Right lung (tissue), 5 donors: ENCODE data around the gene PPP1R8. TPM values are rescaled to one million over a fixed set of nuclear protein-coding genes. Genes with fewer than 3 reads are reported as not detected.

Experiments
- DNase-seq, 2 donors: peaks; one replicate each; pipeline ENCODE4 v3.0.0-alpha.2; 2013
- polyA plus RNA-seq, 5 donors: library from polyadenylated mRNA; unstranded; fragments of 120-200 nt; gene quantifications; one replicate each; pipeline versions ENCODE4 v1.2.1 to v1.2.3, GENCODE V29; 2013; ENCODE audit warnings: inconsistent platforms in 1 of 5, low replicate concordance in 1 of 5; ENCODE audit not compliant: insufficient read length in 5 of 5, insufficient read depth in 1 of 5

Gene PPP1R8
- polyA plus RNA-seq, 5 donors: 47.5 to 59.2 (median 51.2) TPM

DNA sequence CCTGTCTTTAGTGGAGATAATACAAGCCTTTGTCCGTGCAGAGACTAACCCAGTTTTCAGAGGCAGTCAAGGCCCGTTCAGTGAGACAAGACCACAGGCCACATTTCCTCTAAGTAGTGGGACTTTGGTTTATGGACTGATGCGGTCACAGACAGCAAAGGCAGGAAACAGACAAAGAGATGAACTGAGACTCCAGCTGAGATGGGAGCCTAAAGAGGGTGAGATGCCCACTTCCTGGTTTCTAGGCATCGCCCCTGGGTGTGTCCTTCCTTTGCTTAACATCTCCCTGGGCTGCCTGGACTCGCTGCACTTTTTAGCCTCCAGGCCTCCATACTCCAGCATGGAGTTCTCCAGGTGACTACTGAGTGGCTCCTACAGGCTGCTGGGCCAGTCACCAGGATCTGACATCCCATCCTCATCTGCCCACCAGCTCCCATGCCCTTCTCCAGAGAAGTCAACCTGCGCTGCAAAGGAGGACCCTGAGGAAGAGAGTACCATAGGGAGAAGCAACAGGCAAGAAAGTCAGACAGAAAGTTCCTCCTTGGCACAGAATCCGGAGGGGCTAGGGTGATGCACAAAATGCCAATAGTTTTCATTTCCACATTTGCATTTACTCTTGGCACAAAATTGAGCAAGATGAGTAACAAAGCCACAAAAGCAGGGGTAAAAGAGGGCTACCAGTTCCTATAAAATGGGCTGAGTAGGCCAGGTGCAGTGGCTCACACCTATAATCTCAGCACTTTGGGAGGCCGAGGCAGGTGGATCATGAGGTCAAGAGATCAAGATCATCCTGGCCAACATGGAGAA, 56.8 kb downstream of the PPP1R8 start:
- DNase-seq: no peak

DNA sequence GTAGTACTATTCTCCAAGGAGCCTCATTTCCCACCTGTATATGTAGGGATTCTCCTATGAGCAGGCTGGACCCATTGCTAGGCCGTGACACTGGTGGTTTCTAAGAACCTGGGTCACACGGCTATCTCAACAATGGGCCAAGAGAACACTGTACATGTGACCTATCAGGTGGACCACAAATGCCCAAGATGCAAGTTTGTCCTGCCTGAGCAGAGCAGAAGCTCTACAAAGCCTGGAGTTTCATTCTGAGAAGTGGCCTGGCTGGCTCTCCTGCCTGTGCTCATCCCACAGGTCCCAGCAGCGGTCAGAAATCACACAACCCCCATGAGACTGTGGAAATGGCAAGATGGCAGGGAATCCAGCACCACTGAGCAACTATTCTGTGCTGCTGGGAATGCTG, 58.9 kb downstream of the PPP1R8 start:
- no peak for DNase-seq

DNA sequence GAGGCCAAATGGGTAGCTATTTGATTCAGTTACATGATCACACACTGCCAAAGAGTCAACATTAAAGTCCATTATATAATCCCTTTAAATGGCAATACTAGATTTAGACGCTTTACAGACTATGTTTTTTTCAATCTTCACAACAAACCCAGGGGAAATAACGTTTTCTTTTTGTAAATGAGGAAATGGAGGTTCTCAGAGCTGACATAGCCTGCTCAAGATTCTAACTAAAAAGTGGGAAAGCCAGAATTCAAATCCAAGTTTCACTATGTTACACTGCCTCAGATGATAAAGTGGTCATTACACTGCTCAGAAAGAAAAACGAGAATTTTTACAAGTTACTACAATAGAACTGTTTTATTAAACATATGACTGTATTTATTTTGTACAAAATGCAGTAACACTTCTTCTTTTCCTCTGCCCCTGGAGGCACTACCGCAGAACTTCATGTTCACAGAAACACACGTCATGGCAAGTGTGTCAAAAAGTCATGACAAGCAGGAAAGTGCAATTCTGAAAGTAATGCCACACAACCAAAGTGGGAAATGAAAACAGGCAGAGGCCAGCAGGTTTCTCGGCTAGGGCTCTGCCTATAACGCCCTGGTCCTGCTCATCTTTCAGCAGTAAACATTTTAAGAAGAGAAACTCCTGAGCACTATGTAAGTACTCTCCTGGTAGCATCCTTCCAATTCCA, 60.8 kb downstream of the PPP1R8 start:
- DNase-seq: no peak

GRCh38 chr1:27894521-27894920, 63.9 kb downstream of the PPP1R8 start:
- DNase-seq: no peak

Other genes starting within 250 kb of the PPP1R8 start
- gene AHDC1, start 226.6 kb upstream of the PPP1R8 start, polyA plus RNA-seq: 10 to 100 TPM; 25.5 to 51.2 (median 47.9) TPM
- 1 to 10 TPM; 3.0 to 4.9 (median 4.4) TPM for gene FGR, start 195.6 kb upstream of the PPP1R8 start, polyA plus RNA-seq
- gene IFI6, start 158.6 kb upstream of the PPP1R8 start, polyA plus RNA-seq: 10 to 100 TPM; 25.0 to 40.3 (median 27.6) TPM
- gene FAM76A, start 104.8 kb upstream of the PPP1R8 start, polyA plus RNA-seq: 10 to 100 TPM; 13.3 to 18.6 (median 16.0) TPM
- 10 to 100 TPM; 44.0 to 64.3 (median 55.4) TPM for gene STX12, start 57.6 kb upstream of the PPP1R8 start, polyA plus RNA-seq
- 1 to 10 TPM; 5.2 to 8.8 (median 6.1) TPM for gene THEMIS2, start 41.8 kb downstream of the PPP1R8 start, polyA plus RNA-seq
- gene RPA2, start 83.8 kb downstream of the PPP1R8 start, polyA plus RNA-seq: 10 to 100 TPM; 57.0 to 75.7 (median 65.2) TPM
- gene SMPDL3B, start 104.2 kb downstream of the PPP1R8 start, polyA plus RNA-seq: 10 to 100 TPM; 10.9 to 15.8 (median 12.4) TPM
- gene XKR8, start 129.2 kb downstream of the PPP1R8 start, polyA plus RNA-seq: 10 to 100 TPM in 1 of 5 donors, 1 to 10 TPM in 4; 6.6 to 10.9 (median 8.1) TPM